ENCODE results near the gene BACH2.

BACH2 gene

DNA sequence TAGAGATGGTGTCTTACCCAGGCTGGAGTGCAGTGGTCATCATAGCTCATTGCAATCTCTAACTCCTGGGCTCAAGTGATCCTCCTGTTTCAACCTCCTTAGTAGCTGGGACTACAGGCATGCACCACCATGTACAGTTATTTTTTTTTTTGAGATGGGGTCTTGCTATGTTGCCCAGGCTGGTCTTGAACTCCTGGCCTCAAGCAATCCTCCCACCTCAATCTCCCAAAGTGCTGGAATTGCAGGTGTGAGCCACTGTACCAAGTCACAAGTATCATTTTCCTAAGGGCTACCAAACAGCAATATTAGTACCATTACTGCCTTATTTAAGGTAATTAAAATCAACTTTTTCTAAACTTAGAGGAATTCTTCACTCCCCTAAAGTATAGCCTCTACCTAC, 49.4 kb downstream of the BACH2 start:
- H4K20me1 ChIP-seq (ENCODE audit: control insufficient read depth, insufficient read depth, low read depth, low read length) = peaks cover 21% of the 10 kb centered on the region
- no peaks in the 10 kb centered on the region for H3K9me3 ChIP-seq (ENCODE audit: control insufficient read depth, insufficient read depth, low read length)

GRCh38 chr6:90241229-90241880, 55.3 kb downstream of the BACH2 start:
- peak overlapping the region; percentile 13; the same call in 1 of the 2 replicates for H3K27ac ChIP-seq (ENCODE audit: low read depth, low read length)
- peaks cover 74% of the 10 kb centered on the region for H3F3A ChIP-seq (ENCODE audit: control insufficient read depth, insufficient read depth)
- H3K27me3 ChIP-seq (ENCODE audit: control insufficient read depth, low read length) = no peaks in the 10 kb centered on the region
- H3K79me2 ChIP-seq (ENCODE audit: control insufficient read depth, low read length) = peaks cover 100% of the 10 kb centered on the region
- H3K36me3 ChIP-seq (ENCODE audit: control insufficient read depth, low read length) = peaks cover 93% of the 10 kb centered on the region
- TF ChIP-seq, protein P1, sequence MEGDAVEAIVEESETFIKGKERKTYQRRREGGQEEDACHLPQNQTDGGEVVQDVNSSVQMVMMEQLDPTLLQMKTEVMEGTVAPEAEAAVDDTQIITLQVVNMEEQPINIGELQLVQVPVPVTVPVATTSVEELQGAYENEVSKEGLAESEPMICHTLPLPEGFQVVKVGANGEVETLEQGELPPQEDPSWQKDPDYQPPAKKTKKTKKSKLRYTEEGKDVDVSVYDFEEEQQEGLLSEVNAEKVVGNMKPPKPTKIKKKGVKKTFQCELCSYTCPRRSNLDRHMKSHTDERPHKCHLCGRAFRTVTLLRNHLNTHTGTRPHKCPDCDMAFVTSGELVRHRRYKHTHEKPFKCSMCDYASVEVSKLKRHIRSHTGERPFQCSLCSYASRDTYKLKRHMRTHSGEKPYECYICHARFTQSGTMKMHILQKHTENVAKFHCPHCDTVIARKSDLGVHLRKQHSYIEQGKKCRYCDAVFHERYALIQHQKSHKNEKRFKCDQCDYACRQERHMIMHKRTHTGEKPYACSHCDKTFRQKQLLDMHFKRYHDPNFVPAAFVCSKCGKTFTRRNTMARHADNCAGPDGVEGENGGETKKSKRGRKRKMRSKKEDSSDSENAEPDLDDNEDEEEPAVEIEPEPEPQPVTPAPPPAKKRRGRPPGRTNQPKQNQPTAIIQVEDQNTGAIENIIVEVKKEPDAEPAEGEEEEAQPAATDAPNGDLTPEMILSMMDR (IDR thresholded peaks at IDR 0.05; ENCODE audit: low read depth, low read length, poor library complexity, severe bottlenecking) = no peak
- no peak for TF ChIP-seq EZH2phosphoT487 (IDR thresholded peaks at IDR 0.05; ENCODE audit: borderline replicate concordance, low read length)
- no peaks in the 10 kb centered on the region for H3K9me2 ChIP-seq (replicated peaks; ENCODE audit: control insufficient read depth, low read length)
- H3K9me3 ChIP-seq (ENCODE audit: control insufficient read depth, insufficient read depth, low read length) = no peaks in the 10 kb centered on the region
- no peak overlapping the region for H3K4me2 ChIP-seq (ENCODE audit: low read length)
- peaks cover 70% of the 10 kb centered on the region for H3K4me1 ChIP-seq (ENCODE audit: control insufficient read depth, low read length)
- peaks cover 28% of the 10 kb centered on the region for H4K20me1 ChIP-seq (ENCODE audit: control insufficient read depth, insufficient read depth, low read depth, low read length)
- no peak overlapping the region for H3K4me3 ChIP-seq (ENCODE audit: low read length)

More for the DNA sequence above, 49.4 kb downstream of the BACH2 start:
- Histone ChIP-seq H3F3A (ENCODE audit: control insufficient read depth, insufficient read depth) (peaks cover 76% of the 10 kb centered on the region), H3K4me2 (ENCODE audit: low read length) (no peak overlapping the region), H3K4me3 (ENCODE audit: low read length) (no peak overlapping the region), H3K27me3 (ENCODE audit: control insufficient read depth, low read length) (no peaks in the 10 kb centered on the region), H3K9me2 (replicated peaks; ENCODE audit: control insufficient read depth, low read length) (no peaks in the 10 kb centered on the region), H3K79me2 (ENCODE audit: control insufficient read depth, low read length) (peaks cover 100% of the 10 kb centered on the region), H3K4me1 (ENCODE audit: control insufficient read depth, low read length) (peaks cover 48% of the 10 kb centered on the region), H3K27ac (ENCODE audit: low read depth, low read length) (no peak overlapping the region), H3K36me3 (ENCODE audit: control insufficient read depth, low read length) (peaks cover 97% of the 10 kb centered on the region)
- TF ChIP-seq EZH2phosphoT487 (IDR thresholded peaks at IDR 0.05; ENCODE audit: borderline replicate concordance, low read length) = no peak
- TF ChIP-seq, protein P1 (IDR thresholded peaks at IDR 0.05; ENCODE audit: low read depth, low read length, poor library complexity, severe bottlenecking) = no peak

DNA sequence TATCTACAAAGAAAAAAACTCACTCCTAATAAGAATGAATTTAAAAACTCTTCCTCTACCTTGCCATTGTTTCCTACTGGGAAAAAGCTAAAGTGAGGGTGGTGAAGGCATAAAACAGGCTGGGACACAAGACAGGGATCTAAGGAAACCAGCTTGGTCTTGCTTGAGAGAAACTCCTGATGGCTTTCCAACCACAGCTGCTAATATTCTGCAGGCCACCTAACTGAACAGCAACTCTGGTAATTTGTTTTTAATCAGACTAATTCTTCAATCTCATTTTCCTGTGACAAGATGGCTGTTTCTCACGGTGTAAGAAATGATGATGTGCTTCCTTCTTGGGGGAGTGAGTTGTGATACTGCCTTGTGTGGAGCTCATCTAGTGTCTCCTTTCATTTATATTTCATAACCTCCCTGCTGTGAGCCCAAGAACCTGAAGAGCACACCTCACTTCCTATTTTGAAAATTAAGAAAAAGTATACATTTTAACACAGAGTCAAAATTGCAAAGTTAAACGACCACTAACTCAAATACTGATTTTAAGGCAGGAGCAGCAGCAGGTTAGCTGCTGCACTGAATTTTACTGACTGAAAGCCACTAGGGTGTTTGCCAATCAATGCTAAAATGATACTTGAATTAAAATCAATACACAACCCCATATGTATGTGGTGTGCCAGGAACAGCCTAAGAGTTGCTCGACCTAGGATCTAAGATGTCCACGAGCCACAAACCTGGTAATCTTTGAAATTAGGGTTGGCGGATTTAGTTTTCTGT, 58.0 kb downstream of the BACH2 start:
- H3K4me3 ChIP-seq (ENCODE audit: low read length) = no peak overlapping the region
- peaks cover 100% of the 10 kb centered on the region for H3K79me2 ChIP-seq (ENCODE audit: control insufficient read depth, low read length)
- H3K4me1 ChIP-seq (ENCODE audit: control insufficient read depth, low read length) = peaks cover 79% of the 10 kb centered on the region
- H4K20me1 ChIP-seq (ENCODE audit: control insufficient read depth, insufficient read depth, low read depth, low read length) = peaks cover 35% of the 10 kb centered on the region
- no peaks in the 10 kb centered on the region for H3K9me2 ChIP-seq (replicated peaks; ENCODE audit: control insufficient read depth, low read length)
- TF ChIP-seq EZH2phosphoT487 (IDR thresholded peaks at IDR 0.05; ENCODE audit: borderline replicate concordance, low read length) = no peak
- TF ChIP-seq, protein P1 (IDR thresholded peaks at IDR 0.05; ENCODE audit: low read depth, low read length, poor library complexity, severe bottlenecking) = no peak
- no peak overlapping the region; the same call in 1 of the 2 replicates for H3K27ac ChIP-seq (ENCODE audit: low read depth, low read length)
- H3K27me3 ChIP-seq (ENCODE audit: control insufficient read depth, low read length) = no peaks in the 10 kb centered on the region
- no peak overlapping the region for H3K4me2 ChIP-seq (ENCODE audit: low read length)
- no peaks in the 10 kb centered on the region for H3K9me3 ChIP-seq (ENCODE audit: control insufficient read depth, insufficient read depth, low read length)
- peaks cover 73% of the 10 kb centered on the region for H3F3A ChIP-seq (ENCODE audit: control insufficient read depth, insufficient read depth)
- peaks cover 93% of the 10 kb centered on the region for H3K36me3 ChIP-seq (ENCODE audit: control insufficient read depth, low read length)
